ENCODE data around the gene RXRB. TPM values are rescaled to one million over a fixed set of nuclear protein-coding genes. Genes with fewer than 3 reads are reported as not detected.
A peak's percentile ranks its signal among the peaks of the same experiment; 100 is the strongest.

The RXRB gene
- total and polyA plus RNA-seq, 2 of the 13 experiments (the other 11 are each of a cell fraction or from before 2014, with no cell fraction given): 26.7 to 55.7 TPM

DNA sequence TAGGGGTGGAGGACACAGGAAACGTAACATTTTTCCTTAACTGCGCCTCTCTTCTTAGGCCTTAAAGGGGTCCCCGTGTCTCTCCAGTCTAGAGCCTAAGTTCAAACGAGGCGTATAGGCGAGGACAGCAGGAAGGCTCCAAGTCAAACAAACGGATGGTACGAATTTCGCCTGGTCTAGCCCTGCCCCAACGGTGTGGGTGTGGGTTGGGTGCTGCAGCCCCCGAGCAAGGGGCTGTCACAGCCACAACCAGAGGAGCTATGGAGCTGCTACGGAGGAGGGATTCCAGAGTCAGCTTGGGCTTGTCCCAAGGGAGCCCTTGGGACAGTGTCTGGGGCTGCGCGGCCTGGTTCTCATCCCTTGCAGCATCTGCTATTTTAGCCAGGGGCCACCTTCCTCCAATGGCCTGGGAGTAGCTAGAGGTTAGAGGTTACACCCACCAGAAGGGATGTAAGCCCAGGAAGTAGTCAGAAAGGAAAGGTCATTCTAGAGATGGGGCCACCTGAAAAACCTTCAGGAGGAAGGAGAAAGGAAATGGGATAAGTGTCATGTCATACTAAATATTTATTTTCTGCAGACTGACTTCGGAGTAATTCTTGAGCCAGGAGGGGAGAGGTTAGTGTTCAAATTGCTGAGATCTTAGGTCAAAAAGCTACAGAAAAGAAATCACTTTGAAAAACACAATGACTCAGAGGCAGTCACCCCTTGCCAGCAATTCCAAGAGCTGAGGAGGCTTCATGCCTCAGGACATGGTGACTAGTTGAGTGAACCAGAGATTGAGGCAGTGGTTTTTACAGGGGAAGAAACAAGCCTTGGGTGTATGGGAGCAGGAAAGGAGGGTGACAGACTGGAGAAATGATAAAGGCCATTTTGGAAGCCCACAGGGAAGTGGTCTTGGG is 49.5 kb upstream of the RXRB start (continued):
- no peak for TF ChIP-seq ZNF7 (CRISPR knock-in tag; IDR thresholded peaks at IDR 0.05)
- TF ChIP-seq ZNF737 (CRISPR knock-in tag; IDR thresholded peaks at IDR 0.05; ENCODE audit: borderline replicate concordance): 0 out of 2 replicates have a peak, but pooled peaks have one; percentile 68
- no peak for TF ChIP-seq ZNF30 (CRISPR knock-in tag; IDR thresholded peaks at IDR 0.05)
- 0 out of 2 replicates have a peak, but pooled peaks have one; percentile 80 for TF ChIP-seq ZNF256 (CRISPR knock-in tag; conservative IDR thresholded peaks at IDR 0.05)
- TF ChIP-seq ZNF337 (CRISPR knock-in tag; IDR thresholded peaks at IDR 0.05; ENCODE audit: borderline replicate concordance, low read depth): 0 out of 2 replicates have a peak, but pooled peaks have one; percentile 27
- TF ChIP-seq ZSCAN25 (CRISPR knock-in tag; IDR thresholded peaks at IDR 0.05): peak; percentile 35; the same call in 1 of the 2 replicates
- TF ChIP-seq ADNP (CRISPR knock-in tag; IDR thresholded peaks at IDR 0.05): no peak
- TF ChIP-seq, protein P1, sequence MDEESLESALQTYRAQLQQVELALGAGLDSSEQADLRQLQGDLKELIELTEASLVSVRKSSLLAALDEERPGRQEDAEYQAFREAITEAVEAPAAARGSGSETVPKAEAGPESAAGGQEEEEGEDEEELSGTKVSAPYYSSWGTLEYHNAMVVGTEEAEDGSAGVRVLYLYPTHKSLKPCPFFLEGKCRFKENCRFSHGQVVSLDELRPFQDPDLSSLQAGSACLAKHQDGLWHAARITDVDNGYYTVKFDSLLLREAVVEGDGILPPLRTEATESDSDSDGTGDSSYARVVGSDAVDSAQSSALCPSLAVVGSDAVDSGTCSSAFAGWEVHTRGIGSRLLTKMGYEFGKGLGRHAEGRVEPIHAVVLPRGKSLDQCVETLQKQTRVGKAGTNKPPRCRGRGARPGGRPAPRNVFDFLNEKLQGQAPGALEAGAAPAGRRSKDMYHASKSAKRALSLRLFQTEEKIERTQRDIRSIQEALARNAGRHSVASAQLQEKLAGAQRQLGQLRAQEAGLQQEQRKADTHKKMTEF (CRISPR knock-in tag; IDR thresholded peaks at IDR 0.05): no peak
- TF ChIP-seq, protein P2, sequence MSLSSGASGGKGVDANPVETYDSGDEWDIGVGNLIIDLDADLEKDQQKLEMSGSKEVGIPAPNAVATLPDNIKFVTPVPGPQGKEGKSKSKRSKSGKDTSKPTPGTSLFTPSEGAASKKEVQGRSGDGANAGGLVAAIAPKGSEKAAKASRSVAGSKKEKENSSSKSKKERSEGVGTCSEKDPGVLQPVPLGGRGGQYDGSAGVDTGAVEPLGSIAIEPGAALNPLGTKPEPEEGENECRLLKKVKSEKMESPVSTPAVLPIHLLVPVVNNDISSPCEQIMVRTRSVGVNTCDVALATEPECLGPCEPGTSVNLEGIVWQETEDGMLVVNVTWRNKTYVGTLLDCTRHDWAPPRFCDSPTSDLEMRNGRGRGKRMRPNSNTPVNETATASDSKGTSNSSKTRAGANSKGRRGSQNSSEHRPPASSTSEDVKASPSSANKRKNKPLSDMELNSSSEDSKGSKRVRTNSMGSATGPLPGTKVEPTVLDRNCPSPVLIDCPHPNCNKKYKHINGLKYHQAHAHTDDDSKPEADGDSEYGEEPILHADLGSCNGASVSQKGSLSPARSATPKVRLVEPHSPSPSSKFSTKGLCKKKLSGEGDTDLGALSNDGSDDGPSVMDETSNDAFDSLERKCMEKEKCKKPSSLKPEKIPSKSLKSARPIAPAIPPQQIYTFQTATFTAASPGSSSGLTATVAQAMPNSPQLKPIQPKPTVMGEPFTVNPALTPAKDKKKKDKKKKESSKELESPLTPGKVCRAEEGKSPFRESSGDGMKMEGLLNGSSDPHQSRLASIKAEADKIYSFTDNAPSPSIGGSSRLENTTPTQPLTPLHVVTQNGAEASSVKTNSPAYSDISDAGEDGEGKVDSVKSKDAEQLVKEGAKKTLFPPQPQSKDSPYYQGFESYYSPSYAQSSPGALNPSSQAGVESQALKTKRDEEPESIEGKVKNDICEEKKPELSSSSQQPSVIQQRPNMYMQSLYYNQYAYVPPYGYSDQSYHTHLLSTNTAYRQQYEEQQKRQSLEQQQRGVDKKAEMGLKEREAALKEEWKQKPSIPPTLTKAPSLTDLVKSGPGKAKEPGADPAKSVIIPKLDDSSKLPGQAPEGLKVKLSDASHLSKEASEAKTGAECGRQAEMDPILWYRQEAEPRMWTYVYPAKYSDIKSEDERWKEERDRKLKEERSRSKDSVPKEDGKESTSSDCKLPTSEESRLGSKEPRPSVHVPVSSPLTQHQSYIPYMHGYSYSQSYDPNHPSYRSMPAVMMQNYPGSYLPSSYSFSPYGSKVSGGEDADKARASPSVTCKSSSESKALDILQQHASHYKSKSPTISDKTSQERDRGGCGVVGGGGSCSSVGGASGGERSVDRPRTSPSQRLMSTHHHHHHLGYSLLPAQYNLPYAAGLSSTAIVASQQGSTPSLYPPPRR (CRISPR knock-in tag; IDR thresholded peaks at IDR 0.05; ENCODE audit: borderline replicate concordance): no peak
- TF ChIP-seq ZNF572 (CRISPR knock-in tag; IDR thresholded peaks at IDR 0.05): no peak; the same call in 1 of the 2 replicates
- no peak for TF ChIP-seq MEIS2 (CRISPR knock-in tag; IDR thresholded peaks at IDR 0.05)
- TF ChIP-seq, protein P3, sequence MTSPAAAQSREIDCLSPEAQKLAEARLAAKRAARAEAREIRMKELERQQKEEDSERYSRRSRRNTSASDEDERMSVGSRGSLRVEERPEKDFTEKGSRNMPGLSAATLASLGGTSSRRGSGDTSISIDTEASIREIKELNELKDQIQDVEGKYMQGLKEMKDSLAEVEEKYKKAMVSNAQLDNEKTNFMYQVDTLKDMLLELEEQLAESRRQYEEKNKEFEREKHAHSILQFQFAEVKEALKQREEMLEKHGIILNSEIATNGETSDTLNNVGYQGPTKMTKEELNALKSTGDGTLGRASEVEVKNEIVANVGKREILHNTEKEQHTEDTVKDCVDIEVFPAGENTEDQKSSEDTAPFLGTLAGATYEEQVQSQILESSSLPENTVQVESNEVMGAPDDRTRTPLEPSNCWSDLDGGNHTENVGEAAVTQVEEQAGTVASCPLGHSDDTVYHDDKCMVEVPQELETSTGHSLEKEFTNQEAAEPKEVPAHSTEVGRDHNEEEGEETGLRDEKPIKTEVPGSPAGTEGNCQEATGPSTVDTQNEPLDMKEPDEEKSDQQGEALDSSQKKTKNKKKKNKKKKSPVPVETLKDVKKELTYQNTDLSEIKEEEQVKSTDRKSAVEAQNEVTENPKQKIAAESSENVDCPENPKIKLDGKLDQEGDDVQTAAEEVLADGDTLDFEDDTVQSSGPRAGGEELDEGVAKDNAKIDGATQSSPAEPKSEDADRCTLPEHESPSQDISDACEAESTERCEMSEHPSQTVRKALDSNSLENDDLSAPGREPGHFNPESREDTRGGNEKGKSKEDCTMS (CRISPR knock-in tag; conservative IDR thresholded peaks at IDR 0.05): no peak
- no peak for TF ChIP-seq CREB3 (CRISPR knock-in tag; IDR thresholded peaks at IDR 0.05)
- TF ChIP-seq, protein P4, sequence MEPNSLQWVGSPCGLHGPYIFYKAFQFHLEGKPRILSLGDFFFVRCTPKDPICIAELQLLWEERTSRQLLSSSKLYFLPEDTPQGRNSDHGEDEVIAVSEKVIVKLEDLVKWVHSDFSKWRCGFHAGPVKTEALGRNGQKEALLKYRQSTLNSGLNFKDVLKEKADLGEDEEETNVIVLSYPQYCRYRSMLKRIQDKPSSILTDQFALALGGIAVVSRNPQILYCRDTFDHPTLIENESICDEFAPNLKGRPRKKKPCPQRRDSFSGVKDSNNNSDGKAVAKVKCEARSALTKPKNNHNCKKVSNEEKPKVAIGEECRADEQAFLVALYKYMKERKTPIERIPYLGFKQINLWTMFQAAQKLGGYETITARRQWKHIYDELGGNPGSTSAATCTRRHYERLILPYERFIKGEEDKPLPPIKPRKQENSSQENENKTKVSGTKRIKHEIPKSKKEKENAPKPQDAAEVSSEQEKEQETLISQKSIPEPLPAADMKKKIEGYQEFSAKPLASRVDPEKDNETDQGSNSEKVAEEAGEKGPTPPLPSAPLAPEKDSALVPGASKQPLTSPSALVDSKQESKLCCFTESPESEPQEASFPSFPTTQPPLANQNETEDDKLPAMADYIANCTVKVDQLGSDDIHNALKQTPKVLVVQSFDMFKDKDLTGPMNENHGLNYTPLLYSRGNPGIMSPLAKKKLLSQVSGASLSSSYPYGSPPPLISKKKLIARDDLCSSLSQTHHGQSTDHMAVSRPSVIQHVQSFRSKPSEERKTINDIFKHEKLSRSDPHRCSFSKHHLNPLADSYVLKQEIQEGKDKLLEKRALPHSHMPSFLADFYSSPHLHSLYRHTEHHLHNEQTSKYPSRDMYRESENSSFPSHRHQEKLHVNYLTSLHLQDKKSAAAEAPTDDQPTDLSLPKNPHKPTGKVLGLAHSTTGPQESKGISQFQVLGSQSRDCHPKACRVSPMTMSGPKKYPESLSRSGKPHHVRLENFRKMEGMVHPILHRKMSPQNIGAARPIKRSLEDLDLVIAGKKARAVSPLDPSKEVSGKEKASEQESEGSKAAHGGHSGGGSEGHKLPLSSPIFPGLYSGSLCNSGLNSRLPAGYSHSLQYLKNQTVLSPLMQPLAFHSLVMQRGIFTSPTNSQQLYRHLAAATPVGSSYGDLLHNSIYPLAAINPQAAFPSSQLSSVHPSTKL (CRISPR knock-in tag; IDR thresholded peaks at IDR 0.05): no peak; the same call in 1 of the 2 replicates
